GM18951 (cell line): ENCODE data around the gene RTN4RL2.

Experiments
- POLR2A ChIP-seq: IDR thresholded peaks from 4 replicates; pipeline ENCODE4 v1.6.1; 2011; ENCODE audit warnings: mild to moderate bottlenecking; ENCODE audit not compliant: insufficient read length, insufficient read depth; ENCODE audit errors: extremely low read depth
- in situ Hi-C: fragments of 300-500 bp; cut with MboI; formaldehyde crosslinking; loops from one replicate; pipeline ENCODE4 v1.12.0; 2022; ENCODE audit warnings: low sequenced_read_pairs, mixed read lengths, inconsistent platforms; ENCODE audit not compliant: unreplicated experiment

RTN4RL2 gene

DNA sequence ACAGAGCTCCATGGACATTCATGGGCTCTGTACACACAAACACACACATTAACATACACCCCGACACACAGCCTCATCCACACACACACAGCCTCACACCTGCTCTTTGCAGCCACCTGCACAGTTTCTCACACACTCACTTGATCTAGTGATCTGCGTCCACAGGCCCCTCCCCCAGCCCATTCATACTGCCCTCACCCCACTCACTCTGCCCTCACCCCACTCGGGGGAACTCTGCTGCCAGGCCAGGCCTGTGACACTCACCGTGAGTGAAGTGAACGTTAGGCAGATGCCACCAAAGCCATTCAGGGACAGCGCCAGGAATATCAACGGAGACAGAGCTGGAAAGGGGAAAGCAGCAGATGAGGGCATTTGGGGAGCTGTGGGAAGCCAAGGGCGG is 40.2 kb downstream of the RTN4RL2 start:
- in situ Hi-C loops: no loop called here
- TF ChIP-seq POLR2A: no peak

DNA sequence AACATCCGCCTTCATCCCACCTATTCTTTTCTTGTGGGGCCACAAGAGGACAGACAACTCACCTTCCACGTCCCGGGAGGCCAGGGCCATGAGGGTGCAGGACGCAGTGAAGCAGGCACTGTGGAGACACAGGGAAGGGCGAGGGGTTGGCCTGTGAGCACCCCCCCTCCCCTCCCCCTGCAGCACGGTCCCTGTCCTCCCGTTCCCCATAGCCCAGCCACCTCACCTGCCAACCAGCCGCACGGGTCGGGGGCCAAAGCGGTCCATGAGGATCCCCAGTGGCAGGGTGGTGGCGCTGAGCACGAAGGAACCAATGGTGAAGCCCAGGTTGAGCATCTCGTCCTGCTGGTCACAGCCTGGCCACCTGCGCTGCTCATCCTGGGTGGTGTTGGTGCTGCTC is 40.6 kb downstream of the RTN4RL2 start:
- no peak for TF ChIP-seq POLR2A
- in situ Hi-C loops: no loop called here

DNA sequence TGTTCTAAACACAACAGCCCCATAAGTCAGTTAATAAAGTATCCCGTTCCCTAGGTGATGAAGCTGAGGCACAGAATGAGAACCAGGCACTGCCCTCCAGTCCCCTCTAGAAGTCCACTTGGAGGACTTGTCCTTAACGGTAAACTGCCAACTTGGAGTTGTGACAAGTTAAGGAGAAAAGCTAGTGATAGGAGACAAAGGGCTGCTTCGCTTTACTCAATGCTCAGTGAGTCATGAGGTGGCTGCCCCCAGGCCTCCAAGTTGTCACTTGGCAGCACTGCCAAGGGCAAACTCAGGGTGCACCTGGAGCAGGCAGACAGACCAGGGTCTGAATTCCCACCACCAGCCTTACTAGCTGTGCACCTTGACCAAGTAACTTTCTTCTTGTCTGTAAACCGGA is 41.6 kb downstream of the RTN4RL2 start:
- TF ChIP-seq POLR2A: no peak
- in situ Hi-C loops: no loop called here

DNA sequence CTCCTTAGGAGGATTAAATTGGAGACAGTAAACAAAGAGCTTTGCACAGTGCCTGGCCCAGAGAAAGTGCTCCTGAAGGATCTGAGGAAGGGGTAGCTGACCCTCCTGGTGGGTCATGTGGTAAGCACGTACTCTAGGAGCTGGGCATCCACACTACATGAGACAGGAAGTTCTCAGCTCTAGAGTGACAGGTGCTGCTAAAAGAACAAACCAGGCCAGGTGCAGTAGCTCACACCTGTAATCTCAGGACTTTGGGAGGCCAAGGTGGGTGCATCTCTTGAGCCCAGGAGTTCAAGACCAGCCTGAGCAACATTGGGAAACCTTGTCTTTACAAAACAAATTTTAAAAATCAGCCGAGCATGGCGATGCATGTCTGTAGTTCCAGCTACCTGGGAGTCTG is 42.0 kb downstream of the RTN4RL2 start:
- in situ Hi-C loops: no loop called here
- no peak for TF ChIP-seq POLR2A

DNA sequence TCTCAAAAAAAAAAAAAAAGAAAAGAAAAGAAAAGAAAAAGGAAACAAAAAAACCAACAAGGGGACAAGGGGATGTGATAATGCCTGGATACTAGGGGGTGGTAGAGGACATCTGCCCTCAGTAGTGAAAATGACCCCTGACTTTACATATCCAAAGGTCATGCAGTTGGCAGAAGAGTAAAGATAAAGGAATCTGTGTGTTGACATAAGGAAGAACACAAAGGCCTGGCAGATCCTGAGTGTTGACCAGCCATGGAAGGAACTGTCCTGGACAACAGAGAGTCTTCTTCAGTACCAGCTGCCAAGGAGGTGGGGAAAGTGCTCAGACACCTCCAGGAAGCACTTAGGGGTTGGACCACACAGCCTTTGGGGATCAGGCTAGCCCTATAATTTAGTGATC is 42.5 kb downstream of the RTN4RL2 start:
- no peak for TF ChIP-seq POLR2A
- in situ Hi-C loops: no loop called here

DNA sequence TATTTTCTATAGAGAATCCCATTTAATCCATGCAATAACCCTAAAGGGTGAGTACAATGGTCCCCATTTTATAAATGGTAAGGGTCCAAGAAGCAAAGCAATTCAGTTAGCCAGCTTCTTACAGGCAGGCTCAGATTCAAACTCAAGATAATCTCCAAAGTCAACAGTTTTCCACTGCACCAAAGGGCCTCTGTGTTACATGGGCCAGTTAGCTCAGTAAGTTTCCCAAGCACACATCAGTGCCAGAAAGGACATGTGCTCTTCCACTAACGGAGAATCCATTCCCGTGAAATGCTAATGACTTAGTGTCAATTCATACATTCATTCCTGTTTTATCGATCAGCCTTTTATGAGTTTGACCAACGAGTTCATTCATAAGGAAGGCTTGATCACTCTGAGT is 44.2 kb downstream of the RTN4RL2 start:
- TF ChIP-seq POLR2A: no peak
- in situ Hi-C loops: no loop called here

DNA sequence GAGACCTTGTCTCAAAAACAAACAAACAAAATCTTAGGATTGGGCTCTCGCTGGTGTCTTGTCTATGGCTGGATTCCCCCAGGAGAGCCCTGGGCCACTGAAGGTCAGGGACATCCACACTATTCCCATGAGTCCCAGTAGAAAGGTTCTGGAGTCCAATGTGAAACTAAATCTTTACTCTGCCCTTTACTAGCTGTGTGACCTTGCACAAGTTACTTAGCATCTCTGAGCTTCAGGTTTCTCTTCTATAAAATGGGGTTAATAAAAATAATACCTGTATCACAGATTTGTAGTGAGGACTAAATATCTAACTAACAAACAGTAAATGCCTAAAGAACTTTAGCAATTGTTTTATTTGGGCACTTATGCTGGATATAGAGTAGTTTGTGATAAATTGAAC is 46.2 kb downstream of the RTN4RL2 start:
- in situ Hi-C loops: no loop called here
- TF ChIP-seq POLR2A: no peak

DNA sequence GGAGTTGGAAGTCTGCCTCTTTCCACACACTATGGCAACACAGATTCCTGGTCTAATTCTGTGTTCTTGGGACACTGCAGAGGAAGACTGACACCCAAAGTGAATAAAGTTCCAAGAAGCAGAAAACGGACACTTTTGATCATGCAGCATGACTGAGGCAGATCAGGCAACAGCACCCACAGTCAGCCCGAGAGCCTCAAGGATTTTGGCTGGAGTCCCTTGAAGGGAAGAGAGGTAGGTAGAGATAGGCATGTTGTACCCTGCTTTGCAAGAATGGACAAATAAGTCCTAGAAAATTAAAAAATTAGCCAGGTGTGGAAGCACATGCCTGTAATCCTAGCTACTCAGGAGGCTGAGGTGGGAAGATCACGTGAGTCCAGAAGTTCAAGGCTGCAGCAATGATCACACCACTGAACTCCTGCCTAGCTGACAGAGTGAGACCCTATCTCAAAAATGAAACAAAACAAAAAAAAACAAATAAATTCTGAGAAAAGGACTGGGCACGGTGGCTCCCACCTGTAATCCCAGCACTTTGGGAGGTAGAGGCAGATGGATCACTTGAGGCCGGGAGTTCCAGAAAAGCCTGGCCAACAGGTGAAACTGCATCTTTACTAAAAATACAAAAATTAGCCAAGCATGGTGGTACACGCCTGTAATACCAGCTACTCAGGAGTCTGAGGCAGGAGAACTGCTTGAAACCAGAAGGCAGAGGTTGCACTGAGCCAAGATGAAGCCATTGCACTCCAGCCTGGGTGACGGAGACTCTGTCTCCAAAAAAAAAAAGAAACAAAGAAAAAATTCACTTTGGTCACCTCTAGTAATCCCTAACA is 48.2 kb downstream of the RTN4RL2 start:
- in situ Hi-C loops: no loop called here
- TF ChIP-seq POLR2A: no peak

DNA sequence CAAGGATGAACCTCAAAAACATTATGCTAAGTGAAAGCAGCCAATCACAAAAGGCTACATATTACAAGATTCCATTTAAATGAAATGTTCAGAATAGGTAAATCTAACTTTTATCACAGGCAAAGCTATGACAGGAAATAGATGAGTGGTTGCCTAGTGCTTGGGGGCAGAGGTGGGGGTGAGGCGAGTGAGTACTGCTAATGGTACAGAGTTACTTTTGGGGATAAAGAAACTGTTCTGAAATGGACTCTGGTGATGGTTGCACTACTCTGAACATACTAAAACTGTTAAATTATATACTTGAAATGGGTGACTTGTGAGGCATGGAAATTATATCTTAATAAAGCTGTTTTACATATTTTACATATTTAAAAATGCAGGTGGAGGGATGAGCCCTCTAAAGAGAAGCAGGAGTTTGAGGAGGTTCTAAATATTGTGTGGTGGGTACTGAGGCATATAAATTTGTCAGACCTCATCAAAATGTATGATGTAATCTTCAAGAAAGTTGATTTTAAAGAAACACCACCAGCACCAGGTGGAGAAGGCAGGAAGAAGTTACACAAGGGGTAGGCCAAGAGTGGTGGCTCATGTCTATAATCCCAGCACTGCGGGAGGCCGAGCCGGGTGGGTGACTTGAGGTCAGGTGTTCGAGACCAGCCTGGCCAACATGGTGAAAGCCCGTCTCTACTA is 51.6 kb downstream of the RTN4RL2 start:
- in situ Hi-C loops: no loop called here
- TF ChIP-seq POLR2A: no peak

DNA sequence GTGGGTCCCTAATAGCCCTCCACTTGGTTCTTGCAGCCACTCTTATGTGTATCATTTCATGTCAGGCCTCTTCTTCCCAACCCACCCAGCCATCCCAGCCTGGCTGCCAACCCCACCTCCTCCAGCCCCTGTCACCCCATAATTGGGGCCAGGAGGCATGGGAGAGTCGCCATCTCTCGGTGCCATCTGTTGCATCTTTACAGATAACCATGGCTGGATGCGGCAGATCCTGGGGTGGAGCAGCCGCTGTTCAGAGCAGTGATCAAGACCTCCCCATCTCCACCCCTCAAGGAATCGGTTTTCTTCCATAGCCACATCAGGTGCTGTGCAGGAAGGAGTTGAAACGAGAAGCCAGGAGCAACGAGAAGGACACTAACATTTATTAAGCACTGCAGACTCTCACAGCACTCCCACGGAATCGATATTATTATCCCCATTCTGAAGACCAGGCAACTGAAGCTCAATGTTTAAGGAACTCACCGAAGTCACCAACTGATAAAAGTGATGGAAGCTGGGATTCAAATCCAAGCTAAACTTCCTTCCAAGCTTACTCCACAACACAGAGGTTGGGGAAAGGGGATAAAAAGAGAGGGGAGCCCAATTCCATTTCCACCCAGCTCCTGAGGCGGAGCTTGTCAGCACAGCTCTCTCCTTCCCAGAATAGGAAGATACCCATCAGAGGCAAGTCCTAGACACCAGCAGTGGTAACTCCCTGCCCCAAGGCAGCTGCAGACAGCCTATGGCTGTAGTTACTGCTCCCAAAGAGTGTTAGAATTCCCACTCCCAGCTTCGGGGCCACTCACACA is 52.5 kb downstream of the RTN4RL2 start:
- TF ChIP-seq POLR2A: no peak
- in situ Hi-C loops: no loop called here

DNA sequence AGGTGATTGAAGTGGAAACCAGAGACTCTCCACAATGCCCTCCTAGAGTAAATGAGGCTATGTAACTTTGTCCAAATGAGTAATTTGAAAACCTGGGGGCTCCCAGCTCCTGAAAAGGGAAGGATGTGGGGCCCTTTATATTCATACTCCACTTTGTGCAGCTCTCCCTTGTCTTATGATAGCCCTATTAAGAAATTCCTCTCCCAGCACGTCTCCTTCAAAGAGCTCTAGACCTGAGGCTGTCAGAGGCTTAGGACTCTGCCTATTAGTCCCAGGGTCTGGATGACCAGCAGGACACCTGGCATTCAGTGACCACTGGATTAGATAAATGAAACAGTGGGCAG is 53.1 kb downstream of the RTN4RL2 start:
- in situ Hi-C loops: no loop called here
- TF ChIP-seq POLR2A: no peak

DNA sequence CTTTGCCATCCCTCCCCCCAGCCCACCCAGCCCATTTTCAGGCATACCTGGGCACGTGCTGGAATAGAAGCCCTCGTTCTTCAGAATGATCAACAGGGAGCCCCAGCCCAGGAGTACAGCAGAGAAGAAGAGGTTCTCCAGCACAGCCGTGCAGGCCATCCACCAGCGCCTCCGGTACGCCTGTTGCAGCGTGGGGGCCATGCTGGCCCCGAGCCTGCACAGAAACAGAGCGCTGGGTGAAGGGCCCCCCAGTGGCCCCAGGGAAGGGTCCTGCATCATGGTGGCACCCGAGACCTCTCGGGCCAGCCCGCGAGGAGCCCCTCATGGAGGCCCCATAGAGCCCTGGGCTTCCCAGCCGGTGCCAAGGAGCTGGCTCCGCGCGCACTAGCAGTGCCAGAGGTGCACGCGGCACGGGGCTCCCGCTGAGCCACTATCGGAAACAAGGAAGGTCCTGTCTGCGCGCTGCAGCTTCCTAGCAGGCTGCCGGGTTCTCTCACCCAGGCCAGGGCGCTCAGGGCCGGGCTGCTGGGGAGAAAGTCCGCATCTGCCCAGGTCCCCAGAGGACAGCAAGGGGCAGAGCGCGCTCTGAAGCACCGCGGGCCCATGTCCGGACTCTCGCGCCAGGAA is 53.7 kb downstream of the RTN4RL2 start:
- TF ChIP-seq POLR2A: no peak
- in situ Hi-C loops: no loop called here

DNA sequence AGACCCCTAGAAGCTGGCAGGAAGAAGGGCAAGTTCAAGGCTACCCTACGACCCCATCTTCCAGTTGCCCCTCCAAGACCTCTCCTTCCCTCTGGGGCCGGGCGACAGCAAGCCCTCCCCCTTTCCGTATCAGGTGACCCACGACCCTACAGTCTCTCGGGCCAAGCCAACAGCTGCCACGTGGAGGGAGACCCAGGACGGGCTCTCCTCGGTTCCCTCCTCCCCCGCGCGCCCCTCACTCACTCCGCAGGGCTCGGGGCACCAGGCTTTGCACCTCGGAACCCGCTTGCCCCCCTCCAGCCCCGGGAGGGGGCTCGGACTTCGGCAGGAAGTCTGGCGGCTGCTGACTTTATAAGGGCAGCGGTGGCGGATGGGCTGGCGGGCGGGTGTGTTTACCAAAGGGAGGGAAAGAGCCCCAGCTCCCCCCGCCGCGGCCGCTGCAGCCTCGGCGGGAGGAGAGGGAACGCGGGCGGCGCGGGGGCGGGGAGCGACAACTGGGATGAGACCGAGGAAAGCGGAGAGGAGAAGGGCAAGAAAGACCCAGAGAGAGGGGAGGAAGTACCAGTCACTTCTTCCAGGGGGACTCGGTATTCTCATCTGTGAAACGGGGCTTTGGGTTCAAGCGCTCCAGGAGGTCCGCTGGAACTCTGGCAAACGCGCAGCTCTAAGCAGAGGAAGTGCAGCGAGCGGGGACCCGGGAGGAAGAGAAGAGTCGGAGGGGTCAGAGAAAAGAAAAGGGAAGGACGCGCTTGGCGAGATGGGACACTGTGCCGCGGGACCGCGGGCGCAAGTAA is 54.4 kb downstream of the RTN4RL2 start:
- in situ Hi-C loops: no loop called here
- peak; percentile 54 for TF ChIP-seq POLR2A
